PC-9 (cell line): ENCODE results near the gene CCDC69. TPM values are rescaled to one million over a fixed set of nuclear protein-coding genes. Genes with fewer than 3 reads are reported as not detected.

ENCODE experiments used
- BruUV-seq: library from RNA; stranded (reverse); fragments of 400-500 nt; replicated peaks from 2 replicates; lab custom pipeline; 2021; lab: Mats Ljungman, UMichigan
- CTCF ChIA-PET: fragments of 300-600 bp; sonication (Branson Sonifier 250); formaldehyde crosslinking; loops from one replicate; lab custom pipeline; 2022; ENCODE audit warnings: antibody characterized with exemption; lab: Charles Lee
- POLR2A ChIA-PET: fragments of 300-600 bp; sonication (Branson Sonifier 250); formaldehyde crosslinking; loops from one replicate; lab custom pipeline; 2022; ENCODE audit warnings: antibody characterized with exemption; ENCODE audit not compliant: unreplicated experiment; lab: Charles Lee
- DNase-seq, 2 experiments: peaks; one replicate each; pipeline versions ENCODE4 v3.0.0 to v3.0.0-alpha.2; 2015 to 2022; ENCODE audit warnings: mixed read lengths in 1 of 2
- H2AFZ ChIP-seq: fragments of 200-600 bp; sonication (generic); 2 replicates; pipeline ENCODE4 v1.8.1; 2017; ENCODE audit warnings: antibody characterized with exemption
- H3F3A ChIP-seq: fragments of 200-600 bp; sonication (generic); 2 replicates; pipeline ENCODE4 v1.8.1; 2017; ENCODE audit warnings: antibody characterized with exemption, mild to moderate bottlenecking, low read depth; ENCODE audit not compliant: insufficient read depth
- H3K27ac ChIP-seq: fragments of 200-600 bp; sonication (generic); 2 replicates; pipeline ENCODE4 v1.6.1; 2016; ENCODE audit warnings: mixed run types
- H3K27me3 ChIP-seq: fragments of 200-600 bp; sonication (generic); 2 replicates; pipeline ENCODE4 v1.6.1; 2016; ENCODE audit warnings: low read depth, mixed run types; ENCODE audit not compliant: insufficient read depth
- H3K36me3 ChIP-seq: fragments of 200-600 bp; sonication (generic); 2 replicates; pipeline ENCODE4 v1.6.1; 2016; ENCODE audit warnings: low read depth, mixed run types
- H3K4me1 ChIP-seq: fragments of 200-600 bp; sonication (generic); replicated peaks from 2 replicates; pipeline ENCODE4 v1.6.1; 2016; ENCODE audit warnings: mixed run types; ENCODE audit not compliant: insufficient read depth
- H3K4me2 ChIP-seq: fragments of 200-600 bp; sonication (generic); 2 replicates; pipeline ENCODE4 v1.6.1; 2017; ENCODE audit warnings: mixed run types
- H3K4me3 ChIP-seq: fragments of 200-600 bp; sonication (generic); 2 replicates; pipeline ENCODE4 v1.6.1; 2016; ENCODE audit warnings: mixed run types
- H3K79me2 ChIP-seq: fragments of 200-600 bp; sonication (generic); 2 replicates; pipeline ENCODE4 v1.6.1; 2017; ENCODE audit warnings: low read depth, mixed run types
- H3K9me2 ChIP-seq: fragments of 200-600 bp; sonication (generic); 2 replicates; pipeline ENCODE4 v1.8.1; 2017; ENCODE audit warnings: mild to moderate bottlenecking; ENCODE audit not compliant: insufficient read depth
- H3K9me3 ChIP-seq: fragments of 200-600 bp; sonication (generic); 2 replicates; pipeline ENCODE4 v1.8.1; 2016; ENCODE audit warnings: low read depth; ENCODE audit not compliant: insufficient read depth
- H4K20me1 ChIP-seq: fragments of 200-600 bp; sonication (generic); 2 replicates; pipeline ENCODE4 v1.8.1; 2017; ENCODE audit not compliant: insufficient read depth
- EZH2 ChIP-seq: fragments of 200-600 bp; sonication (generic); IDR thresholded peaks from 2 replicates; pipeline ENCODE4 v1.8.0; 2017; ENCODE audit warnings: antibody characterized with exemption, low read depth
- intact Hi-C: fragments of 100-400 bp; cut with micrococcal nuclease; formaldehyde crosslinking; loops from one replicate; pipeline ENCODE4 v1.10.0; 2022; ENCODE audit not compliant: unreplicated experiment
- total RNA-seq: library from RNA; stranded (reverse); gene quantifications from 2 replicates; pipeline ENCODE4 v1.2.3, GENCODE V29; 2021
- TF ChIP-seq, protein P1 (sequence below): fragments of 200-600 bp; sonication (generic); conservative IDR thresholded peaks from 2 replicates; pipeline ENCODE4 v1.6.1; 2017; ENCODE audit warnings: mixed run types, antibody characterized with exemption, mild to moderate bottlenecking, moderate library complexity

CCDC69 gene
- total RNA-seq, 1 experiment from 2014 or later: 0.50 TPM

DNA sequence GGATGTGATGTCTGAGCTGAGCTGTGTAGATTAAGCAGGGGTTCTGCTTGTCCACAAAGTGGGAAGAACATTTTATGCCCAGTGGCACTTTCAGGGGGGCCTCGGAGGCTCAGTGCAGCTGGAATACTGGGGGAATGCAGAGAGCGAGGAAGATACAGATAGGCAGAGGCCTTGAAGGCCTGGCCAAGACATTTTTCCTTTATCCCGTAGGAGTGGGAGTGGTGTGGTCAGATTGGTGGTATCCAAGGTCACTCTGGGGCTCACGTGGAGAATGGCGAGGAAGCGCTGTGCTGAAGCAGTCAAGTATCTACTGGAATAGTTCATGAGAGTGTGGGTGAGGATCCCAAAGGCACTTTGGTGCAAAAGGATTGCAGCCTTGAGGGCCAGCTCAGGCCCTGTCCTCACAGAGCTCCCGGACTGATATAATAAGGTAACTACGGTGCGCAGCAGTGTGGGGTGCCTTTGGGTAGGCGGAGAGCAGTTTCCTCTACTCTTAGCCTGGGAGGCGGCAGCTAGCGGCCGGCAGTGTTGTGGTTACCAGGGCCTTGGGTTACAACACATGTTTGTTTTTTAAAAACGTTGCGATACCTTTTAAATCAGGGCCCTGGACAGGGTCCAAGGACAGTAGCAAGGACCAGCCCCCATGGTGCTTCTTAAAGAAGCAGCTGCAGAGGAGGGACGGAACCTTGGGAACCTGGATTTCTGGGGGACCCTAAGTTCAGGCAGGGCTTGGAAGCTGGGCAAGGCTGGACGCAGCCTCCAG is 10.8 kb upstream of the CCDC69 start:
- intact Hi-C loops: loop anchor here (10.0 kb wide), 2 partner anchors 230 to 430 kb away; no protein-coding TSS in a partner anchor
- Histone ChIP-seq H3K36me3 (no peaks in the 10 kb centered on the region), H3K4me1 (no peaks in the 10 kb centered on the region), H3K4me2 (no peak overlapping the region), H3K9me2 (no peaks in the 10 kb centered on the region), H4K20me1 (no peaks in the 10 kb centered on the region), H3K27me3 (peaks cover 7% of the 10 kb centered on the region; the same call in 1 of the 2 replicates), H3F3A (no peaks in the 10 kb centered on the region), H3K27ac (no peak overlapping the region), H3K9me3 (no peaks in the 10 kb centered on the region), H2AFZ (no peak overlapping the region), H3K4me3 (no peak overlapping the region), H3K79me2 (no peaks in the 10 kb centered on the region)
- BruUV-seq: no TSS peak
- TF ChIP-seq, protein P1, sequence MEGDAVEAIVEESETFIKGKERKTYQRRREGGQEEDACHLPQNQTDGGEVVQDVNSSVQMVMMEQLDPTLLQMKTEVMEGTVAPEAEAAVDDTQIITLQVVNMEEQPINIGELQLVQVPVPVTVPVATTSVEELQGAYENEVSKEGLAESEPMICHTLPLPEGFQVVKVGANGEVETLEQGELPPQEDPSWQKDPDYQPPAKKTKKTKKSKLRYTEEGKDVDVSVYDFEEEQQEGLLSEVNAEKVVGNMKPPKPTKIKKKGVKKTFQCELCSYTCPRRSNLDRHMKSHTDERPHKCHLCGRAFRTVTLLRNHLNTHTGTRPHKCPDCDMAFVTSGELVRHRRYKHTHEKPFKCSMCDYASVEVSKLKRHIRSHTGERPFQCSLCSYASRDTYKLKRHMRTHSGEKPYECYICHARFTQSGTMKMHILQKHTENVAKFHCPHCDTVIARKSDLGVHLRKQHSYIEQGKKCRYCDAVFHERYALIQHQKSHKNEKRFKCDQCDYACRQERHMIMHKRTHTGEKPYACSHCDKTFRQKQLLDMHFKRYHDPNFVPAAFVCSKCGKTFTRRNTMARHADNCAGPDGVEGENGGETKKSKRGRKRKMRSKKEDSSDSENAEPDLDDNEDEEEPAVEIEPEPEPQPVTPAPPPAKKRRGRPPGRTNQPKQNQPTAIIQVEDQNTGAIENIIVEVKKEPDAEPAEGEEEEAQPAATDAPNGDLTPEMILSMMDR: no peak
- no peak for TF ChIP-seq EZH2
- peak in 1 of 2 experiments; percentile 45 for DNase-seq
- POLR2A ChIA-PET: no interaction called here
- CTCF ChIA-PET: no interaction called here

DNA sequence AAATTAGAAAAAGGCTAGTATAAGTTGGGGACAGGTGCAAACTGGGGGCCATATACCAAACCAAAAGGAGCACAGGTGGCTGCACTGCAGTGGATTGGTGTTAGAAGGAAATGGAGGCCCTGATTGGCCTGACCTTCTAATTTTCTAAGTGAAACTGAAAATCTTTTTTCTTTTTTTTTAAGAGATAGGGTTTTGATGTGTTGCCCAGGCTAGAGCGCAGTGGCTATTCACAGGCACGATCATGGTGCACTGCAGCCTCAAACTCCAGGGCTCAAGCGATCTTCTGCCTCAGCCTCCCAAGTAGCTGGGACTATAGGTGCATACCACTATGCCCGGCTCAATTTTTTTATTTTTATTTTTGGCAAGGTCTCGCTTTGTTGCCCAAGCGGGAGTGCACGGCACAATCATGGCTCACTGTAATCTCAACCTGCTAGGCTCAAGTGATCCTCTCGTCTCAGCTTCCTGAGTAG is 9.8 kb upstream of the CCDC69 start:
- POLR2A ChIA-PET: no interaction called here
- Histone ChIP-seq H3K9me2 (no peaks in the 10 kb centered on the region), H2AFZ (no peak overlapping the region), H3K27ac (no peak overlapping the region), H3K9me3 (no peaks in the 10 kb centered on the region), H4K20me1 (no peaks in the 10 kb centered on the region), H3K27me3 (peaks cover 10% of the 10 kb centered on the region; the same call in 1 of the 2 replicates), H3F3A (no peaks in the 10 kb centered on the region), H3K79me2 (no peaks in the 10 kb centered on the region), H3K4me2 (no peak overlapping the region), H3K4me3 (no peak overlapping the region), H3K36me3 (no peaks in the 10 kb centered on the region), H3K4me1 (no peaks in the 10 kb centered on the region)
- no TSS peak for BruUV-seq
- TF ChIP-seq EZH2: no peak
- TF ChIP-seq, protein P1: no peak
- intact Hi-C loops: loop anchor here (10.0 kb wide), 2 partner anchors 229 to 429 kb away; no protein-coding TSS in a partner anchor
- DNase-seq: no peak
- CTCF ChIA-PET: no interaction called here

GRCh38 chr5:151231359-151231758 is 7.5 kb upstream of the CCDC69 start:
- Histone ChIP-seq H3K79me2 (no peaks in the 10 kb centered on the region), H3F3A (no peaks in the 10 kb centered on the region), H3K4me1 (no peaks in the 10 kb centered on the region), H3K27me3 (peaks cover 10% of the 10 kb centered on the region; the same call in 1 of the 2 replicates), H3K9me2 (no peaks in the 10 kb centered on the region), H4K20me1 (no peaks in the 10 kb centered on the region), H3K4me3 (no peak overlapping the region), H3K4me2 (no peak overlapping the region), H3K27ac (no peak overlapping the region), H3K36me3 (no peaks in the 10 kb centered on the region), H3K9me3 (no peaks in the 10 kb centered on the region), H2AFZ (no peak overlapping the region)
- CTCF ChIA-PET: no interaction called here
- POLR2A ChIA-PET: interaction anchor here (0.6 kb wide), 1 partner anchor 21 kb away, joined by 4 read pairs; no protein-coding TSS in a partner anchor
- BruUV-seq: no TSS peak
- TF ChIP-seq EZH2: no peak
- TF ChIP-seq, protein P1: no peak
- intact Hi-C loops: loop anchor here (10.0 kb wide), 2 partner anchors 227 to 427 kb away; no protein-coding TSS in a partner anchor
- DNase-seq: no peak
